Liver (tissue), 9 donors: ENCODE data around the gene TRIM40. TPM values are rescaled to one million over a fixed set of nuclear protein-coding genes. Genes with fewer than 3 reads are reported as not detected.

Source experiments
- DNase-seq: peaks from one replicate; pipeline ENCODE4 v3.0.0-alpha.2; 2017; ENCODE audit warnings: low spot score
- H3K27ac ChIP-seq, 2 donors: one replicate each; pipeline ENCODE4 v1.7.0; 2013; ENCODE audit warnings: inconsistent platforms in 2 of 2, low read length in 2 of 2, control low read depth in 1 of 2, low read depth in 1 of 2, mild to moderate bottlenecking in 1 of 2
- H3K27me3 ChIP-seq, 4 donors: one replicate each; pipeline versions ENCODE4 v1.6.1 to v1.7.0; 2013; ENCODE audit warnings: low read length in 3 of 4, inconsistent platforms in 1 of 4, mild to moderate bottlenecking in 1 of 4, moderate library complexity in 1 of 4; ENCODE audit not compliant: control insufficient read depth in 4 of 4, insufficient read depth in 4 of 4
- H3K36me3 ChIP-seq, 4 donors: one replicate each; pipeline versions ENCODE4 v1.6.1 to v1.7.0; 2013; ENCODE audit warnings: low read length in 3 of 4, mild to moderate bottlenecking in 3 of 4, low read depth in 1 of 4, moderate library complexity in 1 of 4; ENCODE audit not compliant: control insufficient read depth in 4 of 4, insufficient read depth in 3 of 4
- H3K4me1 ChIP-seq, 4 donors: one replicate each; pipeline versions ENCODE4 v1.6.1 to v1.7.0; 2013; ENCODE audit warnings: low read length in 3 of 4, mild to moderate bottlenecking in 3 of 4, moderate library complexity in 1 of 4; ENCODE audit not compliant: control insufficient read depth in 4 of 4, insufficient read depth in 4 of 4
- H3K4me3 ChIP-seq, 3 donors: one replicate each; pipeline versions ENCODE4 v1.6.1 to v1.7.0; 2013; ENCODE audit warnings: low read length in 3 of 3, control low read depth in 1 of 3, low read depth in 1 of 3, mild to moderate bottlenecking in 1 of 3
- H3K9ac ChIP-seq, 2 donors: one replicate each; pipeline ENCODE4 v1.7.0; 2013; ENCODE audit warnings: low read length in 2 of 2, mild to moderate bottlenecking in 2 of 2, moderate library complexity in 2 of 2, control low read depth in 1 of 2, low read depth in 1 of 2
- H3K9me3 ChIP-seq, 4 donors: one replicate each; pipeline versions ENCODE4 v1.6.1 to v1.7.0; 2013; ENCODE audit warnings: low read length in 3 of 4; ENCODE audit not compliant: control insufficient read depth in 4 of 4
- ATF3 ChIP-seq: IDR thresholded peaks from 2 replicates; pipeline ENCODE4 v1.6.1; 2016; ENCODE audit warnings: antibody characterized with exemption
- CTCF ChIP-seq: fragments of 150-350 bp; IDR thresholded peaks from 2 replicates; pipeline ENCODE4 v1.5.1; 2017; ENCODE audit warnings: improper control_type of control experiment, low read depth, low read length; ENCODE audit not compliant: missing input control
- FOXA1 ChIP-seq: IDR thresholded peaks from 2 replicates; pipeline ENCODE4 v1.6.1; 2016; ENCODE audit warnings: antibody characterized with exemption
- FOXA2 ChIP-seq: IDR thresholded peaks from 2 replicates; pipeline ENCODE4 v1.6.1; 2016; ENCODE audit warnings: antibody characterized with exemption
- GABPA ChIP-seq, 2 donors: IDR thresholded peaks in 1 of 2; conservative IDR thresholded peaks in 1 of 2; 2 replicates each; pipeline ENCODE4 v1.6.1; 2016; ENCODE audit warnings: antibody characterized with exemption in 2 of 2, mild to moderate bottlenecking in 1 of 2, moderate library complexity in 1 of 2
- HNF4A ChIP-seq, 2 donors: conservative IDR thresholded peaks; 2 replicates each; pipeline ENCODE4 v1.6.1; 2016; ENCODE audit warnings: antibody characterized with exemption in 2 of 2, mild to moderate bottlenecking in 2 of 2
- HNF4G ChIP-seq: IDR thresholded peaks from 2 replicates; pipeline ENCODE4 v1.6.1; 2016; ENCODE audit warnings: antibody characterized with exemption
- JUND ChIP-seq, 2 donors: IDR thresholded peaks; 2 replicates each; pipeline ENCODE4 v1.6.1; 2016; ENCODE audit warnings: antibody characterized with exemption in 2 of 2
- MAX ChIP-seq: IDR thresholded peaks from 2 replicates; pipeline ENCODE4 v1.6.1; 2016; ENCODE audit warnings: antibody characterized with exemption
- NR2F2 ChIP-seq: IDR thresholded peaks from 2 replicates; pipeline ENCODE4 v1.6.1; 2016; ENCODE audit warnings: antibody characterized with exemption
- RAD21 ChIP-seq, 2 donors: IDR thresholded peaks; 2 replicates each; pipeline ENCODE4 v1.6.1; 2016; ENCODE audit warnings: antibody characterized with exemption in 2 of 2, mild to moderate bottlenecking in 2 of 2
- REST ChIP-seq: IDR thresholded peaks from 2 replicates; pipeline ENCODE4 v1.6.1; 2016; ENCODE audit warnings: antibody characterized with exemption, mild to moderate bottlenecking
- RXRA ChIP-seq, 2 donors: IDR thresholded peaks; 2 replicates each; pipeline ENCODE4 v1.6.1; 2017 to 2018; ENCODE audit warnings: antibody characterized with exemption in 2 of 2, mild to moderate bottlenecking in 1 of 2
- SP1 ChIP-seq: IDR thresholded peaks from 2 replicates; pipeline ENCODE4 v1.6.1; 2018; ENCODE audit warnings: antibody characterized with exemption, mild to moderate bottlenecking
- TAF1 ChIP-seq: conservative IDR thresholded peaks from 2 replicates; pipeline ENCODE4 v1.6.1; 2016; ENCODE audit warnings: antibody characterized with exemption, mild to moderate bottlenecking
- YY1 ChIP-seq: IDR thresholded peaks from 2 replicates; pipeline ENCODE4 v1.6.1; 2016; ENCODE audit warnings: antibody characterized with exemption, mild to moderate bottlenecking
- ZBTB33 ChIP-seq: IDR thresholded peaks from 2 replicates; pipeline ENCODE4 v1.6.1; 2016; ENCODE audit warnings: antibody characterized with exemption
- WGBS: extraction: QIAGEN DNeasy Blood & Tissue Kit; methylation state at CpG from one replicate; pipeline ENCODE4 v1.1.7; 2013; 5-methylcytosine and 5-hydroxymethylcytosine counted together
- polyA plus RNA-seq, 2 donors: library from polyadenylated mRNA; stranded (reverse) in 1 of 2; unstranded in 1 of 2; fragments of 200-250 nt in 1 of 2; fragments of >200 nt in 1 of 2; fragmentation: Nextera tagmentation in 1 of 2; extraction: Ambion mirVana in 1 of 2; gene quantifications; one replicate each; pipeline versions ENCODE4 v1.2.1 to v1.2.3, GENCODE V29; 2013 to 2015
- total RNA-seq, 2 donors: library from RNA; depleted of rRNA; stranded (reverse); fragments of >200 nt; gene quantifications; one replicate each; pipeline ENCODE4 v1.2.3, GENCODE V29; 2014
- donor health status: healthy.
- donor health status: healthy.
- donor health status: healthy.
- donor health status: healthy.
- donor health status: healthy.

The TRIM40 gene
- total and polyA plus RNA-seq, 4 donors: 0.51 TPM; not detected in 3

GRCh38 chr6:30127238-30128093, 8.5 kb upstream of the TRIM40 start:
- peaks cover 2 to 7% (median 4%) of the 10 kb centered on the region in 4 donors for H3K4me1 ChIP-seq
- TF ChIP-seq JUND (IDR thresholded peaks at IDR 0.05) (no peak), ATF3 (no peak), HNF4A (conservative IDR thresholded peaks at IDR 0.05) (no peak), REST (no peak), MAX (no peak), NR2F2 (no peak), HNF4G (no peak), GABPA (IDR thresholded peaks at IDR 0.05 in 1 of 2, conservative IDR thresholded peaks at IDR 0.05 in 1 of 2) (no peak), CTCF (no peak), YY1 (no peak), RXRA (IDR thresholded peaks at IDR 0.05) (no peak), FOXA1 (no peak), TAF1 (no peak), SP1 (no peak), FOXA2 (no peak), RAD21 (IDR thresholded peaks at IDR 0.05) (no peak), ZBTB33 (no peak)
- H3K9ac ChIP-seq: no peak overlapping the region
- no peaks in the 10 kb centered on the region for H3K9me3 ChIP-seq
- 27% methylated on average over 50 of the region's 50 CpGs for WGBS
- peaks cover 0 to 12% (median 1%) of the 10 kb centered on the region in 4 donors for H3K27me3 ChIP-seq
- H3K4me3 ChIP-seq: no peak overlapping the region
- DNase-seq: no peak
- H3K27ac ChIP-seq: no peak overlapping the region
- no peaks in the 10 kb centered on the region for H3K36me3 ChIP-seq
